NOMO-1 treated with DMSO at 0.1 percent for 48 hours (cell line): ENCODE measurements around the gene ERCC1.
"Not testable (repeated sequence)": the region's sequence is repeated elsewhere in the genome, so short reads cannot be mapped to it uniquely, and the experiment has no call there.

Experiments
- DNase-seq: peaks from one replicate; lab custom pipeline; 2025; ENCODE audit not compliant: unreplicated experiment; lab: John Stamatoyannopoulos, UW

ERCC1 gene

DNA sequence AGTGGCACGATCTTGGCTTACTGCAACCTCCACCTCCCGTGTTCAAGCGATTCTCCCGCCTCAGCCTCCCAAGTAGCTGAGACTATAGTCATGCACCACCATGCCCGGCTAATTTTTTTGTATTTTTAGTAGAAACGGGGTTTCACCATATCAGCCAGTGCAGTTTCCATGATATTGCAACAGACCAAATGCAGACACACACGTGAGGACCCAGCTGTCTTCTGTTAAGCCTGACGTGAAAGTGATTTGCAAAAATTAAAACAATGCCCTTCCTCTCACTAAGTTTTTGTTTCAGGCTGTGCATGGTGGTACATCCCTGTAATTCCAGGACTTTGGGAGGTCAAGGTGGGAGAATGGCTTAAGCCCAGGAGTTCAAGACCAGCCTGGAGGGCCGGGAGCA, 7.3 kb upstream of the ERCC1 start:
- peak; percentile 84 for DNase-seq

DNA sequence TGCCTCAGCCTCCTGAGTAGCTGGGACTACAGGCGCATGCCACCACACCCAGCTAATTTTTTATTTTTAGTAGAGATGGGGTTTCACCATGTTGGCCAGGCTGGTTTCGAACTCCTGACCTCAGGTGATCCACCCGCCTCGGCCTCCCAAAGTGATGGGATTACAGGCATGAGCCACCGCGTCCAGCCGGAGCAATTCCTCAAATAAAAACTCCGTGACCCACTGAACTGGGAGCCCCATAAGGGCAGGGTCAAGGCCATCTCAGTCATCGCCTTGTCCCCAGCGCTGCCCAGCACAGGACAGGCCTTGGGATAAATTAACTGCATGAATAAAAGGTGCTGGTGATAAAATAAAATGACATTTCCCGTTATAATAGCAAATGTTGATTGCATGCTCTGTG, 6.2 kb upstream of the ERCC1 start:
- DNase-seq, result not testable (repeated sequence)

DNA sequence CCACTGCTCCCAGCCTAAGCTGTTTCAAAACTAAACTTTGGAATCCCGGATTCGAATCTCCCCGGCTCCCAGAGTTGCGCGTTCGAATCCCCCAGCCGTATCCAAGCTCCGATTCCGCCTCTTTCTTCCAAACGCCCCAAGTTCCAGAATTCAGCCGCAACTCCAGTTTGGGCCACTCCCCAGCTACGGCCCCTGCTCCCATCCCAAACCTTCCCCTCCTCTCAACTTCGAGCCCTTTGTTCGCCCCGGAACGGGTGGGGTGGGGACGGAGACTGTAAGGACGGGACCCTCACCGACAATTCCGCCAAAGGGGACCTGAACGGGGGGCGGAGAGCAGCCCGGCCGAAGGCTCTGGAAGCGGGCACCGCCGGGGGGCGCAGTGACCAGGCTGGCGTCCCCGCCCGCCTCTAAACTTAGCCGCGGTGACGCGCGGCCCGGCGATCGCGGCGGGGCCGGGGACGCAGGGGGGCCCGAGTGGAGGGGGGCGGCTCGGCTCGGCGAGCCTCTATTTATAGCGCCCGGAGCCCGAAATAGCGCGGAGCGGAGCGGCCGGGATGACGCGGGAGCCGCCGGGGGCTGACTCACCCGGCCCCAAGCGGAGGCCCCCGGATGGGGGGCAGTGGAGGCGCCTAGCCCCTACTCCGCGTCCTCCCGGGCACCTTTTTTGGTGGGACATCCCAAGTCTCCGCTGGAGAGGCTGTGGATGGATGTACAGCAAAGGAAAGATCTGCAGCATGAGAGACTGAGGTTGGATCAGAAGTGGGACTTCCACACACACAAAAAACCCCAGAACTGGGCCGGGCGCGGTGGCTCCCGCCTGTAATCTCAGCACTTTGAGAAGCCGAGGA, 4.9 kb upstream of the ERCC1 start:
- no peak for DNase-seq

DNA sequence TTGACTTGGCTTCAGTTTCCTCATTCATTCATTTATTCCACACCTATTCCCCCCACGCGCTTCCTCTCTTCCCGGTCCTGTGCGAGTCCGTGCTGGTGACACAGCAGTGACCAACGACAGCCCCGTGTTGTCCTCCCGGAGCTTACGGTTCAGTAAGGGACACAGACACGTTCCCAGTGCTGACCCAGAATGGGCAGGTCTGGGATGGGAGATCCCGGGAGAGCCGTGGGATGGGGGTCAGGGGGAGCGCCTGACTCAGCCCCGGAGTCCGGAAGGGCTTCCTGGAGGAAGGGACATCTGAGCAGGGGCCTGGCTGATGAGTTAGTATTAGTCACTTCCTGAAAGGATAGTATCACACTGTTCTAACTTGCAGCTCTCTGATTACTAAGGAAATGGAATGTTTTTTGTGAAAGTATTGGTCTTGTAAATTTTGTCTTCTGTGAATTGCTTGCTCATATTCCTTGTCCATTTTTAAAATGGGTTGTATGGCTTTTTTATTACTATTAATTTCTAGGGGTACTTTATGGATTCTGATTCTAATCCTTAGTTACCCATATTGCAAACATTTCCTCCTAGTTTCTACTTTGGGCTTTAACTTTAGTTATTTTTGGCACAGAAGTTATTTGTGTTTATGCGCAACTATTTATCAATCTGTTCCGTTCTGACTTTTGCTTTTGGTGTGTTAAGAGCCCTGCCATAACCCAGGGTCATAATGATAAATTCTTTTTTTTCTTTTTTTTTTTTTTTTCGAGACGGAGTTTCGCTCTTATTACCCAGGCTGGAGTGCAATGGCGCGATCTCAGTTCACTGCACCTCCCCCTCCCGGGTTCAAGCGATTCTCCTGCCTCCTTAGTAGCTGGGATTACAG, 708 bp upstream of the ERCC1 start:
- DNase-seq, result peak; percentile 81

DNA sequence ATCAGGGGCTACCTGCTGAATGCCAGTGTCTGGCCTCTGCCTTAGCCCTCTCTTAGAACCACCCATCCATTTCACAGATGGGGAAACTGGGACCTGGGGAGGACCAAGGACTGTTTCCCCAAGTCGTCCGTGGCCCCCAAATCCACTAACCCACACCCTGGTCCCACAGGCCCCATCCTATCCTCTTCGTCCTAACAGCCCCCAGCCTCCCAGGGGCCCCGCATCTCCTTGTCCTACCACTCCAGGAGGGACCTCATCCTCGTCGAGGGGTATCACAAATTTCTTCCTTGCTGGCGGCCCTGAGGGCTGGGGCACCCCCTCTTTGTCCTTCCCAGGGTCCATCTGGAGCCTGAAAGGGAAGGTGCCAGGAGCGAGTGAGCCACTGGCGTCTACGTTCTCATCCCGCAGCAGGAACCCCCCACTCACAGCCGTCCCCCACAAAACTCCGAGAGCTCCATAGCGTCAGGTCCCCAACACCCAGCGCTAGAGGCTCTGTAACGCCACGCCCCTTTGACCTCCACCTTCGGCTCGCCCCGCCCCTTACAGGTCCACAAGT, 606 bp downstream of the ERCC1 start:
- DNase-seq, result no peak

DNA sequence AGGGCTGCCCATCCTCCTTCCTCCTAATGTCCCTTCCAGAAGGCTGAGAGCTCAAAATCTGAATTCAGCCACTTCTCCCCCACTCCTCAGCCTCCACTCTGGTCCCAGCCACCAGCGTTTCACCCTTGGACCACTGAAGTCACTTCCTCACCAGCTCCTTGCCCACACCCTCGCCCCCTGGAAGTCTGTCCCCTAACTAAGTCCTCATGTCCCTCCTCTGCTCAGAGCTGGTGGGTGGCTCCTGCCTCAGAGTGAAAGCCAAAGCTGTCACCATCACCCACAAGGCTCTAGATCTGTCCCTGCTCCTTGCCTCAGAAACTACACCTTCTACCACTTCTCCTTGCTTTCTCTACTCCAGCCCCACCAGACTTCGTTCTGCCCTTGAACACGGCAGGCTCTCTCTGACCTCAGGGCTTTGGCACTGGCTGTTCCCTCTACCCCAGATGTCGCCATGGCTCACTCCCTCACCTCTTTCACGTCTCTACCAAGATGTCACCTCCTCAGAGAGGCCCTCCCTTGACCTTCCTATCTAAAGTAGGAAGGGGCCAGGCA, 1.7 kb downstream of the ERCC1 start:
- no peak for DNase-seq

DNA sequence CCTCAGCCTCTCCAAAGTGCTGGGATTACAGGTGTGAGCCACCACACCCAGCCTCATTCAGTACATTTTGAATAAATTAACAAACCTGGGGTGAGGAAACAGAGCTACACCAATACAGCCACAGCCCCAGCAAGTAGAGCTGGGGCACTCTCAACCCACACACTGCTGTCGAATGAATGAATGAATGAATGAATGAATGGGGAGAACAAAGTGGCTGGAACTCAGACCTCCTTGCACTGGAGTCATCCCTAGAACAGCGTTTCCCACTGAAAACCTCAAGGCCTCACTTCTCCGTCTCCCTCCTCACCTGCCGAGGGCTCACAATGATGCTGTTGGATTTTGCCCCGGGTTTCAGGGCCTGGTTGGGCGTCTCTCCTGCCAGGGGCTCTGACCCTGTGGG, 2.8 kb downstream of the ERCC1 start:
- no peak for DNase-seq

DNA sequence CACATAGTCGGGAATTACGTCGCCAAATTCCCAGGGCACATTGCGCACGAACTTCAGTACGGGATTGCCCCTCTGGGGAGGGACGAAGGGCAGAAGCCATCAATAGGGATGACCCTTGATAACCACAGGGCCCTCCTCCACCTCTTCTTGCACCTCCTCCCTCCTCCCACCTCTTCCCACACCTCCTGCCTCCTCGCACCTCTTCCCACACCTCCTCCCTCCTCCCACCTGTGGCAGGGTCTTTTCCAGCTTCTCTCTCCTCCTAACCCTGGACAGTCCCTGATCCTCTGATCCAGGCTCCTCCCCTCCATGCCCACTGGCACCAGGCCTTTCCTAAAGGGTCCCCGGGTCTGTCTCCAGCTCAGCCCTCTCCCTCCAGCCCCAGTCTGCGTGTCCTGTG, 3.4 kb downstream of the ERCC1 start:
- no peak for DNase-seq

DNA sequence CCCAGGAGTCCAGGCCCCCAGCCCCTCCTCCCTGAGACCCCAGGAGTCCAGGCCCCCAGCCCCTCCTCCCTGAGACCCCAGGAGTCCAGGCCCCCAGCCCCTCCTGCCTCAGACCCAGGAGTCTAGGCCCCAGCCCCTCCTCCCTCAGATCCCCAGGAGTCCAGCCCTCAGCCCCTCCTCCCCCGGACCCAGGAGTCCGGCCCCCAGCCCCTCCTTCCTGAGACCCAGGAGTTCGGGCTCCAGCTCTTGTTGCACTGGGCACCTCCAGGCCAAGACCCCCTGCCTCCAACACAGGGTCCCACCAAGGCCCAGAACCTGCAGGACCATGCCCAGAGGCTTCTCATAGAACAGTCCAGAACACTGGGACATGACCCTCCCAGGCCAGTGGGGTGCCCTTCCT, 3.8 kb downstream of the ERCC1 start:
- no peak for DNase-seq

DNA sequence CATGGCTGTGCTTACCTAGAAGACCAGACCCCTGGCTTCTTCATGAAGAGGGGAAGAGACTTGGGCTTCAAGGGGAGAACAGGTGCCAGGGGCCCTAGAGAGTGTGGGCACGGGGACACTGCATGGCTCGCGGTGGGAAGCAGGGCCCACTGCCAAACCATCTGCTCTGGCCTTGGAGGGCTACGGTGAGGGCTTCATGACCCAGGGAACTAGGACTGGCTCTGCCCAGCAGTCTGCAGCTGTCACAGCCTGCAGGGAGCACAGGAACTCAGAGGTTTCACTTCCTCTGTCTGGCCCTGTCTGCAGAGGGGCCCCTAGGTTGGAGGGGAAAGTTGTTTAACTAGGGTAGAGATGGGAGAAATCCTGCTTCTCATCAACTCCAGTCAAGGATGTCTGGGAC, 4.3 kb downstream of the ERCC1 start:
- peak; percentile 91 for DNase-seq

DNA sequence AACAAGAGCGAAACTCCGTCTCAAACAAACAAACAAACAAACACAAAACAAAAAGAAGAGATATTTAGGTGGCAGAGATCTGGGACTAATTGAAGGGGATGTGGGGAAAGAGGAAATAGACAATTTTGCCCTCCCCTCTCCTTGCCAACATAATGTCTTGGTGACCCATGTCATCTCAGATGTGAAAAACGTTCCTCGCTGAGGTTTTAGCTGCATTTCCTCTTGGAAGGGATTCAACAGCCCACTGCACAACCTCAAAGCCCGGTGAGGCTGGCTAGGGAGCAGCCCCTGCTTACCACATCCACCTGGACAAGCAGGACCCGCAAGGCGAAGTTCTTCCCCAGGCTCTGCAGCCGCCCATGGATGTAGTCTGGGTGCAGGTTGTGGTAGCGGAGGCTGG, 4.9 kb downstream of the ERCC1 start:
- DNase-seq, result peak; percentile 31

DNA sequence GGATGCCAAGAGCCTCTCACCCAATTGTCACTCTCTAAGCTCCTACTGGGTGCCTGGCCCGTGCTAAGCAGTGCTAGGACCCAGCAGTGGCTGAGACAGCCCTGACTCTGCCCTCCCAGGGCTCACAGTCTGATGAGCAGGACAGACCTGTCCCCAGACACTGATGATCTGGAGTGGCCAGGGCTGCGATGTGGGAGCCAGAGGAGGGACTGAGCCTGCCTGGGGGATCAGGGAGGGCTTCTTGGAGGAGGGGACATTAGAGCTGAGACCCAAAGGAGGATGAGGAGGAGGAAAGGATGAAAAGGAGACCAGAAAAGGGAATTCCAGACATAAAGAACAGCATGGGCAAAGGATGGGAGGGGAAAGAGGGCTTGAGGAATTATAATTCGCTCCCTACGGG, 6.6 kb downstream of the ERCC1 start:
- DNase-seq, result no peak

DNA sequence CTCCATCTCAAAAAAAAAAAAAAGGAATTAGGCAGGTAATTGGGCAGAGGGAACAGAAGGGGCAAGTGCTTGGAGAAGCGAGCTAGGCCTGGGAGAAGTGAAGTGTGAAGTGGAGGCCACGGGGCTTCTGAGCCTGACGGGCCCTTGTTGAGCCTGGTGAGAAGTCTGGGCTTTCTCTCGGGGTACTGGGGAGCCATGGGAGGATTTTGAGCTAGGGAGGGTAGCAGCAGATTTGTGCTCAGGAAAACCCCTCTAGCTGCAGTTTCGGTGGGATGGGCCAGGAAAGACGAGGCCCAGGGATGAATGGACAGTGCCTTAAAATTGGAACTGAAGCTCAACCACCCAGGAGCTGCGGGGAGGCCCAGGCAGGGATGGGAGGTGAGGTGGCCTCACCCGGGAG, 9.2 kb downstream of the ERCC1 start:
- no peak for DNase-seq

DNA sequence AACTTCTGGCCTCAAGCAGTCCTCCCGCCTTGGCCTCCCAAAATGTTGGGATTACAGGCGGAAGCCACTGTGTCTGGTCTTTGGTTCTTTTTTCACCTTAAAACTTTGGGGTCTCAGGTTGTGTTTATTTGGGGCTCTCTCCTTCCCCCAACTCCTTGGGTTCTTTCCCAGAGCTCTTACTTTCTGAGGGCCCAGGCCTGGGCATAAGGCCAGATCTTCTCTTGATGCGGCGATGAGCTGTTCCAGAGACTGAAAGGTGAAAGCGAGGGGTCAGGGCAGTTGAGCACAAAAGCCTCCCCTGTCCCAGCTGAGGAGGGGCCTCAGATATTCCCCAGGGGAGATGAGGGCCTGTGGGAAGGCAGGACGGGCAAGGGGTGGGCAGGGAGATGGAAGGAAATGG, 10.2 kb downstream of the ERCC1 start:
- no peak for DNase-seq

DNA sequence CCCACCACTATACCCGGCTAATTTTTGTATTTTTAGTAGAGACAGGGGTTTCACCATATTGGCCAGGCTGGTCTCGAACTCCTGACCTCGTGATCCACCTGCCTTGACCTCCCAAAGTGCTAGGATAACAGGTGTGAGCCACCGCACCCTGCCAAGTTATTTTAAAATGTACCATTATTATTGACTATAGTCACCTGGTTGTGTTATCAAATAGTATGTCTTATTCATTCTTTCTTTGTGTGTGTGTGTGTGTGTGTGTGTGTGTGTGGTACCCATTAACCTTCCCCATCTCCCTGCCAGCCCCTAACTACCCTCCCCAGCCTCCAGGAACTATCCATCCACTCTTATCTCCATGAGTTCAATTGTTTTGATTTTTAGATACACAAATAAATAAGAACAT, 13.4 kb downstream of the ERCC1 start:
- DNase-seq, result not testable (repeated sequence)

DNA sequence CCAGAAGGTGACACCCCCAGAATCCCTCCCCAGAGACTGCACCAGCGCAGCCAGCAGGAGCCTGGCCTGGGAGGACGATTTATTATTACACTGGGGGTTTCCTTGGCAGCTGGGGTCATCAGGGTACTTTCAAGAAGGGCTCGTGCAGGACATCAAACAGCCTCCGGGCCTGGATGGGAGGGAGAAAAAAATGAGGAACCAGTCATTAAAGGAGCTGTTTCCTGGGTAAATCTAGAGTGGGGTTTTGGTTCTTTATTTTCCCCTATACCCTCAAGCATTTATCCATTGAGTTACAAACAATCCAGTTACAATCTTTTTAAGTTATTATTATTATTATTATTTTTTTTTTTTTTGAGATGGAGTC, 14.2 kb downstream of the ERCC1 start:
- DNase-seq, result peak; percentile 70

DNA sequence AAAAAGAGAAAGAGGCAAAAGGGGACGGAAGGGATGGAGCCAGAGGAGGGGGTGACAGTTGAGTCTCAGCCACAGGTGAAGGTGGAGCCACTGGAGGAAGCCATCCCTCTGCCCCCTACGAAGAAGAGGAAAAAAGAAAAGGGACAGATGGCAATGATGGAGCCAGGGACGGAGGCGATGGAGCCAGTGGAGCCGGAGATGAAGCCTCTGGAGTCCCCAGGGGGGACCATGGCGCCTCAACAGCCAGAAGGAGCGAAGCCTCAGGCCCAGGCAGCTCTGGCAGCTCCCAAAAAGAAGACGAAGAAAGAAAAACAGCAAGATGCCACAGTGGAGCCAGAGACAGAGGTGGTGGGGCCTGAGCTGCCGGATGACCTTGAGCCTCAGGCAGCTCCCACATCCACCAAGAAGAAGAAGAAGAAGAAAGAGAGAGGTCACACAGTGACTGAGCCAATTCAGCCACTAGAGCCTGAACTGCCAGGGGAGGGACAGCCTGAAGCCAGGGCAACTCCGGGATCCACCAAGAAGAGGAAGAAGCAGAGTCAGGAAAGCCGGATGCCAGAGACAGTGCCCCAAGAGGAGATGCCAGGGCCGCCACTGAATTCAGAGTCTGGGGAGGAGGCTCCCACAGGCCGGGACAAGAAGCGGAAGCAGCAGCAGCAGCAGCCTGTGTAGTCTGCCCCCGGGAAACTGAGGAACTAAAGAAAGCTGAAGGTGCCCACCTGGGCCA, 14.7 kb downstream of the ERCC1 start:
- DNase-seq, result no peak

DNA sequence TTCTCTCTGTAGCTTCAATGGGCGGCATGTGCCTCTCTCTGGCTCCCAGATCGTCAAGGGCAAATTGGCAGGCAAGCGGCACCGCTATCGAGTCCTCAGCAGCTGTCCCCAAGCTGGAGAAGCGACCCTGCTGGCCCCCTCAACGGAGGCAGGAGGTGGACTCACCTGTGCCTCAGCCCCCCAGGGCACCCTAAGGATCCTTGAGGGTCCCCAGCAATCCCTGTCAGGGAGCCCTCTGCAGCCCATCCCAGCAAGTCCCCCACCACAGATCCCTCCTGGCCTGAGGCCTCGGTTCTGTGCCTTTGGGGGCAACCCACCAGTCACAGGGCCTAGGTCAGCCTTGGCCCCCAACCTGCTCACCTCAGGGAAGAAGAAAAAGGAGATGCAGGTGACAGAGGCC, 15.6 kb downstream of the ERCC1 start:
- no peak for DNase-seq

DNA sequence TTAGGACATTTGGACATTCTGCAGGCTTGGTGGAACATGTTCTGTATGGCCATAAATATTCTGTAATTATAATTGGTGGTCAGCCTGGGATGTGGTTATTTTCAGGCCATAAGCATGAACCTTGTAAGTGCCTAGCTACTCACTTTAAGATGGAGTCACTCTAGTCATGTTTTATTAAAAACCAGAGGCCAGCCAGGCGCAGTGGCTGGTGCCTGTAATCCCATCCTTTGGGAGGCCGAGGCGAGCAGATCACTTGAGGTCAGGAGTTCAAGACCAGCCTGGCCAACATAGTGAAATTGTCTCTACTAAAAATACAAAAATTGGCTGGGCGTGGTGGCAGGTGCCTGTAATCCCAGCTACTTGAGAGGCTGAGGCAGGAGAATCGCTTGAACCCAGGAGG, 16.1 kb downstream of the ERCC1 start:
- not testable (repeated sequence) for DNase-seq

DNA sequence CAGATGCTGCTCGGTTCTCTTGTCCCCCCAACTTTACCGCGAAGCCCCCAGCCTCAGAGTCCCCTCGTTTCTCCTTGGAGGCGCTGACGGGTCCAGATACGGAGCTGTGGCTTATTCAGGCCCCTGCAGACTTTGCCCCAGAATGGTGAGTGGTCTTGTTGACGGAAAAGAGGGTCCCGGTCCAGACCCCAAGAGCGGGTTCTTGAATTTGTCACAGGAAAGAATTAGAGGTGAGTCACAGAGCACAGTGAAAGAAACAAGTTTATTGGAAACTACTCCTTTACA, 16.7 kb downstream of the ERCC1 start:
- DNase-seq, result no peak
